HG02798 (cell line): ENCODE measurements around the gene CFAP54.
A peak's percentile ranks its signal among the peaks of the same experiment; 100 is the strongest.

Experiments
- ATAC-seq: cut with Tn5 transposase; IDR thresholded peaks from one replicate; pipeline ENCODE4 v1.9.1; 2021; ENCODE audit warnings: mild to moderate bottlenecking; ENCODE audit not compliant: unreplicated experiment, poor library complexity

Gene CFAP54

GRCh38 chr12:96503976-96504375 lies 14.6 kb downstream of the CFAP54 start:
- no peak for ATAC-seq

GRCh38 chr12:96506776-96507175 lies 17.4 kb downstream of the CFAP54 start:
- ATAC-seq, result no peak

- no peak for ATAC-seq
These were observed 21.0 kb downstream of the CFAP54 start for GRCh38 chr12:96510306-96510764.

GRCh38 chr12:96513166-96513565 lies 23.8 kb downstream of the CFAP54 start:
- no peak for ATAC-seq

GRCh38 chr12:96513681-96514080 lies 24.3 kb downstream of the CFAP54 start:
- no peak for ATAC-seq

GRCh38 chr12:96514328-96514727 lies 25.0 kb downstream of the CFAP54 start:
- ATAC-seq, result peak; percentile 68

GRCh38 chr12:96516472-96517430 lies 27.4 kb downstream of the CFAP54 start:
- peak; percentile 74 for ATAC-seq

GRCh38 chr12:96520767-96521166 lies 31.4 kb downstream of the CFAP54 start:
- ATAC-seq, result no peak

- ATAC-seq, result no peak
These were observed 32.7 kb downstream of the CFAP54 start for GRCh38 chr12:96521895-96522682.

- ATAC-seq, result no peak
These were observed 33.3 kb downstream of the CFAP54 start for GRCh38 chr12:96522690-96523089.

GRCh38 chr12:96526110-96526509 lies 36.7 kb downstream of the CFAP54 start:
- no peak for ATAC-seq

- ATAC-seq, result no peak
These were observed 40.5 kb downstream of the CFAP54 start for GRCh38 chr12:96529912-96530311.

- ATAC-seq, result no peak
These were observed 45.0 kb downstream of the CFAP54 start for GRCh38 chr12:96534339-96534738.

- no peak for ATAC-seq
These were observed 59.0 kb downstream of the CFAP54 start for GRCh38 chr12:96548384-96548783.

- no peak for ATAC-seq
These were observed 60.0 kb downstream of the CFAP54 start for GRCh38 chr12:96549341-96549740.

- ATAC-seq, result no peak
These were observed 81.2 kb downstream of the CFAP54 start for GRCh38 chr12:96570579-96570978.

GRCh38 chr12:96571101-96571862 lies 81.9 kb downstream of the CFAP54 start:
- ATAC-seq, result peak; percentile 94

GRCh38 chr12:96578526-96579125 lies 89.2 kb downstream of the CFAP54 start:
- ATAC-seq, result peak; percentile 97

- ATAC-seq, result no peak
These were observed 96.6 kb downstream of the CFAP54 start for GRCh38 chr12:96585977-96586376.

GRCh38 chr12:96587691-96588090 lies 98.3 kb downstream of the CFAP54 start:
- ATAC-seq, result no peak
